GM12872 (cell line): ENCODE measurements around the gene PAX5.

Experiments
- TF ChIP-seq, protein P1 (sequence below): IDR thresholded peaks from 3 replicates; pipeline ENCODE4 v1.5.1; 2011; ENCODE audit warnings: low read depth, mild to moderate bottlenecking, low read length, moderate library complexity; ENCODE audit not compliant: insufficient read depth

PAX5 gene

DNA sequence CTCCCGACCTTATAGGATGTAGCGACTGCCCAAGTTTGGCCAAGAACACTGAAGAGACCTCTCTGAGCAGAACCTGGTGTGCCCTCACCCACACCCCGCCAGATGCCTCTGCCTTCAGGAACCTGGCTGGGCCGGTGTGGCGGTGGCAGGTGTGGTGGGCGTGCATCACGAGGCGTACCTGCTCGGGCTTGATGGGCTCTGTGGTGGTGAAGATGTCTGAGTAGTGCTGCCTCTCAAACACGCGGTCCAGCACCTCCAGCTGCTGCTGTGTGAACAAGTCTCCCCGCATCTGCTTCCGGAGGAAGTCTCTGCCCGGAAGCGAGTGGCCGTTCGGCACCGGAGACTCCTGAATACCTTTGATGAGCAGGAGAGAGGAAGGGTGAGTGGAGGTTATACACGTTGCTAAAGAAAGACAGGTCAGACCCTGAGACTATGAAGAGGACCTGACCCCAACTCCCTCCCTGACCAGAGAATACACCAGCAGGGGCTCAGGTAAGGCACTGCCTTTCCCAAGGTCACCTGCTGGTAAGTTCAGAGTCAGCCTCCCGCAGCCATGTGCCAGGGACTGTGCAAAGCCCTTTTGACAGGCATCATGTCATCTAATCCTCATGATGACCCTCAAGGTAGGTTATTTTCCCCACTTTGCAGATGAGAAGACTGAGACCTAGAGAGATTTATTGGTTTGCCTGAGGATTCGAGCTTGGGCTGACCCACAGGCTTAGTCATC lies 67.5 kb downstream of the PAX5 start:
- TF ChIP-seq, protein P1, sequence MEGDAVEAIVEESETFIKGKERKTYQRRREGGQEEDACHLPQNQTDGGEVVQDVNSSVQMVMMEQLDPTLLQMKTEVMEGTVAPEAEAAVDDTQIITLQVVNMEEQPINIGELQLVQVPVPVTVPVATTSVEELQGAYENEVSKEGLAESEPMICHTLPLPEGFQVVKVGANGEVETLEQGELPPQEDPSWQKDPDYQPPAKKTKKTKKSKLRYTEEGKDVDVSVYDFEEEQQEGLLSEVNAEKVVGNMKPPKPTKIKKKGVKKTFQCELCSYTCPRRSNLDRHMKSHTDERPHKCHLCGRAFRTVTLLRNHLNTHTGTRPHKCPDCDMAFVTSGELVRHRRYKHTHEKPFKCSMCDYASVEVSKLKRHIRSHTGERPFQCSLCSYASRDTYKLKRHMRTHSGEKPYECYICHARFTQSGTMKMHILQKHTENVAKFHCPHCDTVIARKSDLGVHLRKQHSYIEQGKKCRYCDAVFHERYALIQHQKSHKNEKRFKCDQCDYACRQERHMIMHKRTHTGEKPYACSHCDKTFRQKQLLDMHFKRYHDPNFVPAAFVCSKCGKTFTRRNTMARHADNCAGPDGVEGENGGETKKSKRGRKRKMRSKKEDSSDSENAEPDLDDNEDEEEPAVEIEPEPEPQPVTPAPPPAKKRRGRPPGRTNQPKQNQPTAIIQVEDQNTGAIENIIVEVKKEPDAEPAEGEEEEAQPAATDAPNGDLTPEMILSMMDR: no peak

DNA sequence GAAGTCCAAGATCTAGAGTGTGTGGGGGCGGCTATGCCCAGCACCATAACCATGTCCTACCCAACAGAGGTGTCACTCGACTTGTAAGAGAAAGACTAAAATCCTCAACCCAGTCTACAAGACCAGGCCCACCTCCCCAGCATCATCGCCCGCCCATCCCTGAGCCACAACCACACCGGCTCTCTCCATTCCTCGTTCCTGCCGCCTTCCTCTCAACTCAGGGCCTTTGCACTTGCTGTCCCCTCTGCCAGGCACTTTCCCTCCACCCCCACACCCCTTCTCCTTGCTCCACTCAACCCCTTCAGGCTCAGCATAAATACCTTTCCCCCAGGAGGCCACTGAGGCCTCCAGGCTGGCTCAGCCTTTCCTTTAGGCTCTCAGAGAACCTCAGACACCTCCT lies 69.3 kb downstream of the PAX5 start:
- TF ChIP-seq, protein P1: no peak

DNA sequence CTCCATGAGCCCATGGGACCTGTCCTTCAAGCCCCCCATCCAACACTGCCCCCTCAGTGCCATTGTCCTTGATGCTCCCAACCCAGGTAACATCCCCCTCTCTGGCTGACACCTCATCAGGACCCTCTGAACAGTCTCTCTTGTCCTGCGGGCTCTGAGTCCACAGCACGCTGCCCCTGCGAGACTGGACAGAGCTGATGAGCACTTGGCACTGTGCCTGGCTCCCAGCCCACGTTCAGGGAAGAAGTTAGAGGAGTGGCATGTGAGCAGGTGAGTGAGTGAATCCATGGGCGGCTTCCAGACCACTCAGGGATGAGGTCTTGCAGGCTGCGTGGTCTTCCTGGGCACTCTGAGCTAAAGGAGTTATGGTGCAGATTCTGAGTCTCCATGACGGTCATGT lies 70.7 kb downstream of the PAX5 start:
- TF ChIP-seq, protein P1: no peak

DNA sequence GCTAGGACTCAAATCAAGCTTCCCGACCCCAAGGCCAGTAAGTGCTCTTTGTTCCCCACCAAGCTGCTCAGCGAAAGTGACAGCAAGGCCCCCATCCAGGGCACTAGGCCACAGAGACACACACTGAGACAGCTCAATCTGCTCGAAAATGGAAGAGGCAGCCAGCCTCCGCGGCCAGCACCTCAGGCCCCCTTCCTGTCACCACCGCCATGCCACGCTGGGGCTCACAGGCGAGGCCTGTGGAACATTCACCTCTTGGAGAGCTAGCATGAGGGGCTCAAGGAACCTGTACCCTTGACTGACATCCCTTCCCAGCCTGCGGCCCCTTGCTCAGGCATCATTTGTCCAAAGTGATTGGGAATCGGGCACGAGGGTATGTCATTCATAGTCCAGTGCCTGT lies 71.4 kb downstream of the PAX5 start:
- TF ChIP-seq, protein P1: no peak

DNA sequence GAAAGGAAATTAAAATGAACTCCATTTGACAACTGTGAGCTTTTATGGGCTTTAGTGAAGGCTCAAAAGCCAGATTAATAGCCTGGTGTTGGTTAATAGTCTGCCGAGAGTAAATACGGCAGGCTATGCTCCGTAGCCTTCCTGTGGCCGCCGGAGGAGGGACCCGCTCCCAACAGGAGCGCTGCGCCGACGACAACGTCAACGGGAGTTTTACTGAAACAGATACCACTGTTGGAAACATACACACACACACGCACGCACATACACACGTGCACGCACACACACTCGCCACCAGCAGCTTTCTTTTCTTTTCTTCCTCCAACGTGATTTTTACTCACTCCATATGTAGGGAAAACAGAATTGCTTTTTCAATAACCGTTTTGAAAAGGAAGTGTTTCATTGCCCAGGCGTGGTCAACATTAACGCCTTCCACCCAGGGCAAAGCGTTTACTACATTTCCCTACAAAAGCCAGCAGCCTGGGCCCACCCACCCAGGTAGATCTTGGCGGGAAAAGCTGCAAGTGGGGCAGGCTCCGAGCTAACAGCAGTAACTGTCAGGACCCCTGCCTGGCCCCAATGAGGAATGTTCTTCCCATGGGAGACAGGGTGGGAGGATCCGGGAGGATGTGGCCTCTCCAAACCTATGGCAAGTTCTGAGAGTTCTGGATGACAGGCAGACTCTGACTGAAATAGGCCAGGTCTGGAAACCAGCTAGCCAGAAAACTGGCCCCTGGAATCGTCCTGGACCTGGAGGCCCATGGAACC lies 72.3 kb downstream of the PAX5 start:
- TF ChIP-seq, protein P1: no peak

DNA sequence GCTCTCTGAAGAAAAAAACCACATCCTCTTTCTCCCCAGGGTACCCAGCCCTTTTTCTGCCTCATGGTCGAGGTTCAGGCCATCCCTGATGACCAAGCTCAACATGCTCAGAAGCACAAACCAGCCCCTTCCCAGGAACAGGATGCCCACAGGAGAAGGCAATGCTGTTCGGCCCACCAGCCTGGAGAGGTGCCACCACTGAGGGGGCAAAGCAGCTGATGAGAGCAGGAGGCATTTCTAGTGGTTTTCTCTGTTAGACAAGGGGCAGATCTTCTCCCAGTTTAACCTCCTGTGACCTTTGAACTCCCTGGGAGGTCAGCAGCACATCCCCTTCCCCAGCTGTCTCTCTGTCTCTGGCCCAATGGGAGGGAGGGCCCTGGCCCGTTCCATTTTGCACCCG lies 73.0 kb downstream of the PAX5 start:
- TF ChIP-seq, protein P1: no peak

DNA sequence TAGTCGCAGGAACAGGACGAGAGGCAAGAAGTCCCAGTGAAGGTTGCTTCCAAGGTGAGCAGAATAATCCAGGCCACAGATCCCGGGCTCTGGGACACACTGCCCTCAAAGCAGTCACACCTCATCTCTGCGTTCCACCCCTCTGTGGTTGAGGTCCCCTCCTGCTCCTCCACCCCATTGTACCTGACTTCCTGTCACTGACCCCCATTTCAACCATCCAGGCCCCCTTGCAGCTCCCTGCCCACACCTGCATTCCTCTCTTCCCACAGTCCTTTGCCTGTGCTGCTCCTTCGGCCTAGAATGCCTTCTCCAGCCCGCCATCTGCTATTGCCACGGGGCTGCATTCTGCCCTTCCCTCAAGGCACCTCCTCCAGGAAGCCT lies 73.5 kb downstream of the PAX5 start:
- TF ChIP-seq, protein P1: no peak
